ENCODE data around the gene GPRIN1.

Gene GPRIN1

GRCh38 chr5:176627582-176627981 is 17.6 kb upstream of the GPRIN1 start:
- TF ChIP-seq CTCF (IDR thresholded peaks at IDR 0.05; ENCODE audit: insufficient read depth, low read length) = no peak
- no peak for TF ChIP-seq SPI1 (IDR thresholded peaks at IDR 0.05; ENCODE audit: borderline replicate concordance, low read depth)
- TF ChIP-seq GABPA (IDR thresholded peaks at IDR 0.05; ENCODE audit: low read depth) = no peak
- TF ChIP-seq REST (IDR thresholded peaks at IDR 0.05; ENCODE audit: insufficient replicate concordance, low read depth) = no peak
- TF ChIP-seq POLR2AphosphoS5 (IDR thresholded peaks at IDR 0.05; ENCODE audit: low read depth) = no peak
- DNase-seq (ENCODE audit: low read depth in 1 of 2, low spot score in 1 of 2) = no peak
- Histone ChIP-seq H3K27me3 (ENCODE audit: insufficient read depth, poor library complexity, severe bottlenecking) (peaks cover 54% of the 10 kb centered on the region), H3K4me3 (replicated peaks; ENCODE audit: insufficient read depth, low read length) (no peak overlapping the region), H3K27ac (replicated peaks) (no peak overlapping the region)

GRCh38 chr5:176626876-176627236 is 16.9 kb upstream of the GPRIN1 start:
- H3K27ac ChIP-seq (replicated peaks) = no peak overlapping the region
- no peak for DNase-seq (ENCODE audit: low read depth in 1 of 2, low spot score in 1 of 2)
- H3K4me3 ChIP-seq (replicated peaks; ENCODE audit: insufficient read depth, low read length) = no peak overlapping the region
- TF ChIP-seq GABPA (IDR thresholded peaks at IDR 0.05; ENCODE audit: low read depth) (no peak), SPI1 (IDR thresholded peaks at IDR 0.05; ENCODE audit: borderline replicate concordance, low read depth) (no peak), POLR2AphosphoS5 (IDR thresholded peaks at IDR 0.05; ENCODE audit: low read depth) (no peak)
- H3K27me3 ChIP-seq (ENCODE audit: insufficient read depth, poor library complexity, severe bottlenecking) = peaks cover 48% of the 10 kb centered on the region

- TF ChIP-seq REST (IDR thresholded peaks at IDR 0.05; ENCODE audit: insufficient replicate concordance, low read depth) (no peak), SPI1 (IDR thresholded peaks at IDR 0.05; ENCODE audit: borderline replicate concordance, low read depth) (no peak), CTCF (IDR thresholded peaks at IDR 0.05; ENCODE audit: insufficient read depth, low read length) (no peak), GABPA (IDR thresholded peaks at IDR 0.05; ENCODE audit: low read depth) (no peak), POLR2AphosphoS5 (IDR thresholded peaks at IDR 0.05; ENCODE audit: low read depth) (no peak)
- no peak for DNase-seq (ENCODE audit: low read depth in 1 of 2, low spot score in 1 of 2)
- no peak overlapping the region for H3K27ac ChIP-seq (replicated peaks)
- peaks cover 51% of the 10 kb centered on the region for H3K27me3 ChIP-seq (ENCODE audit: insufficient read depth, poor library complexity, severe bottlenecking)
- no peak overlapping the region for H3K4me3 ChIP-seq (replicated peaks; ENCODE audit: insufficient read depth, low read length)
Measured at GRCh38 chr5:176625966-176626875, 16.3 kb upstream of the GPRIN1 start.

GRCh38 chr5:176625512-176625911 is 15.6 kb upstream of the GPRIN1 start:
- H3K27me3 ChIP-seq (ENCODE audit: insufficient read depth, poor library complexity, severe bottlenecking) = peaks cover 51% of the 10 kb centered on the region

More at GRCh38 chr5:176625512-176625911, 15.6 kb upstream of the GPRIN1 start:
- no peak for TF ChIP-seq REST (IDR thresholded peaks at IDR 0.05; ENCODE audit: insufficient replicate concordance, low read depth)
- no peak for TF ChIP-seq SPI1 (IDR thresholded peaks at IDR 0.05; ENCODE audit: borderline replicate concordance, low read depth)
- no peak for TF ChIP-seq GABPA (IDR thresholded peaks at IDR 0.05; ENCODE audit: low read depth)
- TF ChIP-seq POLR2AphosphoS5 (IDR thresholded peaks at IDR 0.05; ENCODE audit: low read depth) = no peak
- no peak for TF ChIP-seq CTCF (IDR thresholded peaks at IDR 0.05; ENCODE audit: insufficient read depth, low read length)
- no peak overlapping the region for H3K4me3 ChIP-seq (replicated peaks; ENCODE audit: insufficient read depth, low read length)
- DNase-seq (ENCODE audit: low read depth in 1 of 2, low spot score in 1 of 2) = no peak
- H3K27ac ChIP-seq (replicated peaks) = no peak overlapping the region

All from HL-60 (cell line).